Thyroid gland (tissue), 4 donors: ENCODE data around the gene SYT9. TPM values are rescaled to one million over a fixed set of nuclear protein-coding genes. Genes with fewer than 3 reads are reported as not detected.

ENCODE experiments used
- DNase-seq, 2 donors: peaks; one replicate each; pipeline ENCODE4 v3.0.0-alpha.2; 2019
- H3K27ac ChIP-seq, 3 donors: fragments of 200-600 bp; sonication (generic); 1 replicate in 2 of 3; 2 replicates in 1 of 3; pipeline ENCODE4 v1.5.1; 2016 to 2019; ENCODE audit warnings: mild to moderate bottlenecking in 1 of 3, moderate library complexity in 1 of 3
- H3K27me3 ChIP-seq: fragments of 200-600 bp; sonication (generic); one replicate; pipeline ENCODE4 v1.5.1; 2019
- H3K36me3 ChIP-seq, 2 donors: fragments of 200-600 bp; sonication (generic); one replicate each; pipeline ENCODE4 v1.5.1; 2016 to 2019
- H3K4me1 ChIP-seq, 2 donors: fragments of 200-600 bp; sonication (generic); one replicate each; pipeline ENCODE4 v1.5.1; 2017 to 2019
- H3K4me3 ChIP-seq, 3 donors: fragments of 200-600 bp; sonication (generic); replicated peaks in 1 of 3; 1 replicate in 2 of 3; 2 replicates in 1 of 3; pipeline ENCODE4 v1.5.1; 2016; ENCODE audit warnings: mild to moderate bottlenecking in 1 of 3
- H3K9me3 ChIP-seq: fragments of 200-600 bp; sonication (generic); one replicate; pipeline ENCODE4 v1.5.1; 2017
- CTCF ChIP-seq, 6 experiments: fragments of 200-600 bp in 3 of 6; fragments of 450-650 bp in 3 of 6; sonication (generic) in 3 of 6; IDR thresholded peaks; one replicate each; pipeline ENCODE4 v1.5.1; 2016 to 2019; ENCODE audit warnings: antibody characterized with exemption in 6 of 6, mild to moderate bottlenecking in 2 of 6, inconsistent platforms in 1 of 6, moderate library complexity in 1 of 6
- POLR2A ChIP-seq, 2 donors: fragments of 450-650 bp; IDR thresholded peaks; one replicate each; pipeline ENCODE4 v1.6.1; 2017; ENCODE audit warnings: antibody characterized with exemption in 2 of 2, mild to moderate bottlenecking in 2 of 2, moderate library complexity in 1 of 2
- WGBS, 2 donors: methylation state at CpG; one replicate each; pipeline ENCODE4 v1.1.5; 2017; 5-methylcytosine and 5-hydroxymethylcytosine counted together
- intact Hi-C: fragments of 100-400 bp; cut with DNase I; formaldehyde crosslinking; loops from one replicate; pipeline ENCODE4 v1.15.1; 2023
- total RNA-seq, 4 donors: library from RNA; depleted of rRNA; stranded (reverse); fragments of >200 nt; gene quantifications; one replicate each; pipeline ENCODE4 v1.2.3, GENCODE V29; 2016

SYT9 gene
- total RNA-seq = 1 to 10 TPM; 1.3 to 7.6 (median 4.2) TPM

- WGBS, 2 donors = 0% methylated on average over 7 of the region's 84 CpGs
- H3K4me1 ChIP-seq = peaks cover 9% of the 10 kb centered on the region in 2 donors
- no peaks in the 10 kb centered on the region for H3K9me3 ChIP-seq
- H3K36me3 ChIP-seq = no peaks in the 10 kb centered on the region
- peak within 1 kb of the TSS; percentile 9 to 56 (median 48) for H3K4me3 ChIP-seq
- DNase-seq = peak; percentile 76 to 78
- intact Hi-C loops = no loop called here
- TF ChIP-seq CTCF (IDR thresholded peaks at IDR 0.05) (no peak), POLR2A (IDR thresholded peaks at IDR 0.05) (peak in 1 of 2 donors; percentile 53)
- no peak within 1 kb of the TSS for H3K27ac ChIP-seq
- H3K27me3 ChIP-seq = no peaks in the 10 kb centered on the region
Measured at GRCh38 chr11:7251836-7252682, at the start of gene SYT9. TSS of gene SYT9 (plus strand) at chr11:7251904. CDS start at chr11:7252187, 283 bp downstream.

- DNase-seq = no peak
- H3K36me3 ChIP-seq = no peaks in the 10 kb centered on the region
- no peaks in the 10 kb centered on the region for H3K9me3 ChIP-seq
- no peaks in the 10 kb centered on the region for H3K4me1 ChIP-seq
- intact Hi-C loops = no loop called here
- 97% methylated on average over 3 of the region's 3 CpGs for WGBS, 2 donors
- H3K27ac ChIP-seq = no peak overlapping the region
- no peak overlapping the region for H3K4me3 ChIP-seq
- TF ChIP-seq POLR2A (IDR thresholded peaks at IDR 0.05) = no peak
- no peak for TF ChIP-seq CTCF (IDR thresholded peaks at IDR 0.05)
- no peaks in the 10 kb centered on the region for H3K27me3 ChIP-seq
Measured at GRCh38 chr11:7202412-7202811, 49.3 kb upstream of the SYT9 start.

GRCh38 chr11:7204778-7205177 lies 46.9 kb upstream of the SYT9 start:
- TF ChIP-seq CTCF (IDR thresholded peaks at IDR 0.05) (no peak), POLR2A (IDR thresholded peaks at IDR 0.05) (no peak)
- Histone ChIP-seq H3K4me3 (no peak overlapping the region), H3K27ac (no peak overlapping the region), H3K4me1 (no peaks in the 10 kb centered on the region), H3K9me3 (no peaks in the 10 kb centered on the region), H3K27me3 (no peaks in the 10 kb centered on the region), H3K36me3 (no peaks in the 10 kb centered on the region)
- intact Hi-C loops = no loop called here
- no peak for DNase-seq
- WGBS, 2 donors = 30 to 34% methylated on average over 4 of the region's 4 CpGs

- DNase-seq = no peak
- 77 to 81% methylated on average over 7 of the region's 7 CpGs for WGBS, 2 donors
- TF ChIP-seq POLR2A (IDR thresholded peaks at IDR 0.05) = no peak
- no peak for TF ChIP-seq CTCF (IDR thresholded peaks at IDR 0.05)
- intact Hi-C loops = no loop called here
- Histone ChIP-seq H3K27me3 (no peaks in the 10 kb centered on the region), H3K4me3 (no peak overlapping the region), H3K27ac (no peak overlapping the region), H3K36me3 (no peaks in the 10 kb centered on the region), H3K9me3 (no peaks in the 10 kb centered on the region), H3K4me1 (no peaks in the 10 kb centered on the region)
Measured at GRCh38 chr11:7208391-7208790, 43.3 kb upstream of the SYT9 start.

GRCh38 chr11:7219491-7219890 lies 32.2 kb upstream of the SYT9 start:
- Histone ChIP-seq H3K27ac (no peak overlapping the region), H3K4me3 (no peak overlapping the region), H3K36me3 (no peaks in the 10 kb centered on the region), H3K27me3 (no peaks in the 10 kb centered on the region), H3K9me3 (no peaks in the 10 kb centered on the region), H3K4me1 (no peaks in the 10 kb centered on the region)
- intact Hi-C loops = no loop called here
- DNase-seq = no peak
- TF ChIP-seq POLR2A (IDR thresholded peaks at IDR 0.05) (no peak), CTCF (IDR thresholded peaks at IDR 0.05) (no peak)
